ENCODE measurements around the gene NSD2.

NSD2 gene

GRCh38 chr4:1978226-1978625, 107.0 kb downstream of the NSD2 start:
- ChIA-PET POLR2A (ENCODE audit: low non-redundant PET) (no interaction called here), CTCF (no interaction called here)
- TF ChIP-seq, protein P1, sequence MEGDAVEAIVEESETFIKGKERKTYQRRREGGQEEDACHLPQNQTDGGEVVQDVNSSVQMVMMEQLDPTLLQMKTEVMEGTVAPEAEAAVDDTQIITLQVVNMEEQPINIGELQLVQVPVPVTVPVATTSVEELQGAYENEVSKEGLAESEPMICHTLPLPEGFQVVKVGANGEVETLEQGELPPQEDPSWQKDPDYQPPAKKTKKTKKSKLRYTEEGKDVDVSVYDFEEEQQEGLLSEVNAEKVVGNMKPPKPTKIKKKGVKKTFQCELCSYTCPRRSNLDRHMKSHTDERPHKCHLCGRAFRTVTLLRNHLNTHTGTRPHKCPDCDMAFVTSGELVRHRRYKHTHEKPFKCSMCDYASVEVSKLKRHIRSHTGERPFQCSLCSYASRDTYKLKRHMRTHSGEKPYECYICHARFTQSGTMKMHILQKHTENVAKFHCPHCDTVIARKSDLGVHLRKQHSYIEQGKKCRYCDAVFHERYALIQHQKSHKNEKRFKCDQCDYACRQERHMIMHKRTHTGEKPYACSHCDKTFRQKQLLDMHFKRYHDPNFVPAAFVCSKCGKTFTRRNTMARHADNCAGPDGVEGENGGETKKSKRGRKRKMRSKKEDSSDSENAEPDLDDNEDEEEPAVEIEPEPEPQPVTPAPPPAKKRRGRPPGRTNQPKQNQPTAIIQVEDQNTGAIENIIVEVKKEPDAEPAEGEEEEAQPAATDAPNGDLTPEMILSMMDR (conservative IDR thresholded peaks at IDR 0.05; ENCODE audit: low read depth): no peak
- no peak for DNase-seq (ENCODE audit: low spot score)
- H3K27ac ChIP-seq: peak overlapping the region; percentile 43; the same call in 1 of the 2 replicates

DNA sequence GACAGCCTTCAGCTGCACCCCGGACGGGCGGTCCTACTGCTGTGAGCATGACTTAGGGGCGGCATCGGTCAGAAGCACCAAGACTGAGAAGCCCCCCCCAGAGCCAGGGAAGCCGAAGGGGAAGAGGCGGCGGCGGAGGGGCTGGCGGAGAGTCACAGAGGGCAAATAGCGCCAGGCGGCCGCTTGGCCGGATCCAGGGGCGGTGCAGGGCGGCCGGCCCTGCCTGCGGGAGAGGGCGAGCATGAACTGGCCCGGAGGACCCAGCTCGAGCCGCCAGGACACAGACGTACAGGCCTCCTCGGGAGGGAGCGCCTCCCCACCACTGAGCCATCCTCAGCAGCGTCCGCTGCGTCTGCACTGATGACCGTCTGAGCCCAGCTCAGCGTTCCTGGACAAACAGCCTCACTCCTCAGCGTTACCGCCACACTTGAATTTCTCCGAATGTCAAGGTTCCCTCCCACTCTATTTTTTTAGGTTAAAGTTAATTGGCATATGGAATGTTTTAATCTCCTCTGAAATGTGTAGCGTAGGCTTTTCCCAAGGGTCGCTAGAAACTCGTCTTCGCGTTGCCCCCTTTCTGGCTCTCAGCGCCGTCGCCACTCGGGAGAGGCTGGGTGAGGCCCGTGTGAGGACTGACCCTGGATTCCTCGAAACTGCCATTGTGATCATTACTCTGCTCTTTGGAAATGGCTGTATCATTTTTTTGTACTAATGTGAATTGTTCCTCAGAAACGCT, 107.7 kb downstream of the NSD2 start:
- POLR2A ChIA-PET (ENCODE audit: low non-redundant PET): no interaction called here
- H3K27ac ChIP-seq: peak overlapping the region; percentile 43
- no peak for DNase-seq (ENCODE audit: low spot score)

DNA sequence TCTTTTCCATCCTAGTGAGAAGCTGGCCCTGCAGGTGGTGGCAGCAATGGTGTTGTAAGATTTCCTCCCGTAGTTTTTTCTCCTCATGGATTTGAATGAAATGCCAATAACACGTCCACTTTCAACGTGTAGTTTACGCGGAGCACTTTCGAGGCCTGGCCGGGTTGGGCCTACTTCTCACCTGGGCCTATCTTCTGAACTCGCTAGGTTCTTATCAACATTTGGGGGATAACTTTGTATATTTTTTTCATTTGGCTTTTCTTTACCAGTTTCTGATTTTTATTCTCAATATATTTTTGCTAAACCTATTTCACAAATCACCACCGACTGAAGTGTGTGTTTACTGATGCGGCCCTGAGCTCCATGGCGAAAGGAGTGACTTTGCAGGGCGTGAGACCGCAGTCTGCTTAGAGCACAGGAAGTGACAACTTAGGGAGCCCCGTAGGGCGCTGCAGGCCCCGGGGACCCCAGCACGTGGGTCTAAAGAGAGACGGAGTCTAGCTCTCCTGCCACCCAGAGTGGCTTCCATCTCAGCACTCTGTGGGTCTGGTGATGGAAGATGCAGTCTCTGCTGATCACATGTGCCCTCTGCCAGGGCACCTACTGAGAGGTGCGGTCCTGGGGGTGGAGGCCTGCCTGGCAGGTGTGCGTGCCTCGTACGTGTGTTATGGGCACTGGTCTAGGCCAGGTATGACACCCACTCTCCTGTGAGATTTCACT, 108.4 kb downstream of the NSD2 start:
- POLR2A ChIA-PET (ENCODE audit: low non-redundant PET): no interaction called here
- DNase-seq (ENCODE audit: low spot score): no peak
- CTCF ChIA-PET: interaction anchor here (0.5 kb wide), 1 partner anchor 604 kb away, joined by 5 read pairs; no protein-coding TSS in a partner anchor
- TF ChIP-seq, protein P1 (conservative IDR thresholded peaks at IDR 0.05; ENCODE audit: low read depth): no peak
- peak overlapping the region; percentile 43 for H3K27ac ChIP-seq

More for the DNA sequence above, 107.7 kb downstream of the NSD2 start:
- CTCF ChIA-PET: no interaction called here
- TF ChIP-seq, protein P1 (conservative IDR thresholded peaks at IDR 0.05; ENCODE audit: low read depth): no peak

DNA sequence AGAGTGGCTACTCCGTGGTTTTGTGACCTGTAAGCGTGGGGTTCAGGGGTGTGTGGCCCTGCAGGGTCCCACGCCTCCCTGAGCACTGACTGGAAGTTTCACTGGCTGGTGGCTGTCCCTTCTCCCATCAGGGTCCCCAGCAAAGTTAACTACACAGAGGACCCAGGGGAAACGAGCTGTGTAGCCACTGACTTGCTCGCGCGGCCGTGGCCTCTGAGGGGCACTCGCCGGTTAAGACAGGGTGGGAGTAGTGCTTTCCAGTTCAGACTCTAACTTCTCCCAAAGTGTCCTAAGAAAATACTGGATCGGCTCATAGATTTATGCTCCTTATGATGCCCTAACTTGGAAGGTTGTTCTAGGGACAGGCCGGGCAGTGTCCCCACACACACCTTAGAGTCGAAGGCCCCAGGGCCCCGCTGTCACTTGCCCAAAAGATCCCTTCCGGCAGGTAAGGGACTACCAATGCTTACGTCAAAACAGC, 109.4 kb downstream of the NSD2 start:
- ChIA-PET POLR2A (ENCODE audit: low non-redundant PET) (no interaction called here), CTCF (no interaction called here)
- DNase-seq (ENCODE audit: low spot score): no peak
- H3K27ac ChIP-seq: peak overlapping the region; percentile 43
- TF ChIP-seq, protein P1 (conservative IDR thresholded peaks at IDR 0.05; ENCODE audit: low read depth): no peak

GRCh38 chr4:1981251-1982058, 110.3 kb downstream of the NSD2 start:
- CTCF ChIA-PET: no interaction called here
- POLR2A ChIA-PET (ENCODE audit: low non-redundant PET): no interaction called here
- peak; percentile 12 for DNase-seq (ENCODE audit: low spot score)

More at GRCh38 chr4:1981251-1982058, 110.3 kb downstream of the NSD2 start:
- TF ChIP-seq, protein P1 (conservative IDR thresholded peaks at IDR 0.05; ENCODE audit: low read depth): no peak
- H3K27ac ChIP-seq: peak overlapping the region; percentile 43

Measured in RWPE1 (cell line).